GOT3 (cell line): Measurements from ENCODE around the gene WWOX.

Experiments used
- DNase-seq: peaks from one replicate; lab custom pipeline; 2025; ENCODE audit warnings: mixed read lengths; lab: John Stamatoyannopoulos, UW

Gene WWOX

DNA sequence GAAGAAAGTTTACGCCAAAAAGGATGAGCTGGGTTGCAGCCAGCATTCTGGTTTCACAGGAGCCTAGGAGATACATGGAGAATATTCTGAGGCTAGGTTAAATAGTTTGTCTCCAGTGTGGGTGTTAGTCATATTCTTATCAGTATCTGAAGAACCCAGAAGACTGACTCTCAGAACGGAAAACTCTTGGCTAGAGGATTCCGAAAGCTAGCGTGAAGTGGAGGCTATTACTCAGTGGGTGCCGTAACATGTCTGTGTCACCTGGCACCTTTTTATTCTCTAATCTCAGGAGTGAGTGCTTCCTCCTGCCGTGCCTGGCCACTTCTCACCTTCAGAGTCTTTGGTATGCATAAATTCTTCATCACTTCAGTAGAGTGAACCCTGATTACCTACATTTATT is 199.5 kb downstream of the WWOX start:
- DNase-seq, result no peak

- DNase-seq, result no peak
Measured at GRCh38 chr16:78300469-78300868, 201.0 kb downstream of the WWOX start.

DNA sequence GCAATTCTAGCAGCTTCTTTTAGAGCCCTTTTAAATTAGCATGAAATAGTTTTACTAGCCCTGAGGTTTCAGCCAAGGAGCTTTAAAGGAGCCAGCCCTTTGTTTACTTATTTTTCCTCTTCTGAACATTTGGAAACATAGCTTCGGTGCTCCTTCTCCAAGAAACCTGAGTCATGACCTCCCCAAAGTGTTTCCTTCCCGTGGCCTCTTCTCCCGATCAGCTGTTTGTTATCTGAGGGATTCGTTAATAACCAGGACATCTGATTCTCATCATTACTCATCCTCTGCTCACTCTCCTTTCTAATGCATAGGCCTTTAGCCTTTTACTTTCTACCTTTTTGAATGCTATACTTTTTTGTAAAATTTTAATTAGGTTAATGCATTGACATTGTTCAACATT is 204.5 kb downstream of the WWOX start:
- DNase-seq, result no peak

GRCh38 chr16:78306361-78306760 is 206.9 kb downstream of the WWOX start:
- DNase-seq, result no peak

- DNase-seq, result no peak
Measured at GRCh38 chr16:78307824-78308528, 208.5 kb downstream of the WWOX start.

GRCh38 chr16:78309763-78310162 is 210.3 kb downstream of the WWOX start:
- no peak for DNase-seq

- no peak for DNase-seq
Measured at GRCh38 chr16:78310196-78310595, 210.7 kb downstream of the WWOX start.

- no peak for DNase-seq
Measured at GRCh38 chr16:78310990-78311561, 211.6 kb downstream of the WWOX start.

DNA sequence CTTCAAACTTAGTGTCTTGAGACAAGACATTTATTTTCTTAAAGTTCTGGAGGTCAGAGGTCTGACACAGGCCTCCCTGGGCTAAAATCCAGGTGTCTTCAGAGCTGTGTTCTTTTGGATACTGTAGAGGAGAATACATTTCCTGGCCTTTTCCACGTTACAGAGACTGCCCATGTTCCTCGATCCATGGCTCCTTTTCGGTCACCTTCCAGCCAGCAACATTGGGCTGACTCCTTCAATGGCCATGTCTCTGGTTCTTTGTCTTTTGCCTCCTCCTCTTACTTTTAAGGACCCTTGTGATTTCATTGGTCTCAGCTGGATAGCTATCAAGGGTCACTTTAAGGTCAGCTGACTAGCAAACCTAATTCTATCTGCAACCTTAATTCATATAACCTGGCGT is 212.4 kb downstream of the WWOX start:
- no peak for DNase-seq

DNA sequence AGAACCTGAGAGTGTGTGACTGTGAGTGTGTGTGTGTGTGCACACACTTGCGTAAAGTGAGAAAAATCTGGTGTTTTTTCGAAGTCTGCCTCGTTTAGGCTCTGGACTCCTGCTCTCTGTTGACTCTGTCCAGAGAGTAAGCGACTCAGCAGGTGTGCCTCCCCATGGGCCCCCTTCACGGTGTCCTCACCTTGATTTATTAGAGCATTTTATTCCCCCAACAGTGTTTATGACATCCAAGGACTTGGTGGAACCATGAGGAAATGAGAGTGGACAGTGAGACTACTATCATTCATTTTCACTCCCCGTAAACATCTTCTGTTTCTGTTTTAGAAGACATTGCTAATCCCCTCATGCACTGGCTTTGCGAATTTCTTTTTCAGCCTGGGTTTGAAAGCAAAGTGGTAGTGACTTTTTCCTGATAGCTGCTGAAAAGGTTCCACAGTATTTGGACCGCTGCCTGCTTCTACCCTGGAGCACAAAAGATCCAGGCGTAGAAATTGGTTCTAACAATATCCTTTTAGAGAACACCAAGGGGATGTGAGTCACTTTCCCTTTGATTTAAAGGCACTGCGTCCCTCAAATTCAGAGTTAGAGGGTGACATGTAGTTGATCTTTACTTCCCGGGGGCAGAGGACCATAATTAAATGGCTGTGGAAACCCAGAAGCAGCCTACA is 218.2 kb downstream of the WWOX start:
- DNase-seq, result no peak

DNA sequence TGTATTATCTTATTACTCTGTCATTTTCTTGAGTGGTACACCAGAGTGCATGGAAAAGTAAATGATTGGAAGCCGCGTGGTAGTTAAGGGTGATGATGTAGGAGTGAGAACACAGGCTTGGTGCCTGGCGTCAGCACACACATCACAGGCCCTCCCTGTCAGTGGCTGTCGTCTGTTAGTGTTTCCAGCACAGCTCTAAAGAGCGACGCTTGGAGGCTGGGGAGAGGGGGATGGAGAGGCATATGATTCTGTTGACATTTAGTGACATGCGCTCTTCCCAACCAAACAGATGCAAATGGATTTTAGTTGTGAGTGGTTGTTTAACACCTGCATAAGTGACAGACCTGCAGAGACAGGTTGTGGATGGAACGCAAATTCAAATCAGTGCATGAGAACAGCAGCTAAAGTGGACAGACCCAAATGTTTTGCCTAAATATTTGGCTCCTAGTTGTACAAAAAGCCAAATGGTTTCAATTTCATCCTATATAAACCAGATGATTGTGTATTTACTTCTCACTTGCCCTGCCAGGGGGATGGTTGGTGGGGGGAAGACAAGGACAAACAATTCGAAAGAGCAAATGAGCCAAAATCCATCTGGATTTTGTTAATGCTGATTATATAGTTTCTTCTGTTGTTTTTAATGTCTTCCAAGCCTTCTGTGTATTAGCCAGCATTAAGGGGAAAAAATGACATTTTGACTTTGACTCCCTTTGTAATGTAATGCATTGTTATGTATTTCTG is 222.3 kb downstream of the WWOX start:
- no peak for DNase-seq

- no peak for DNase-seq
Measured at GRCh38 chr16:78323315-78323714, 223.9 kb downstream of the WWOX start.

- DNase-seq, result no peak
Measured at GRCh38 chr16:78324649-78325285, 225.3 kb downstream of the WWOX start.

DNA sequence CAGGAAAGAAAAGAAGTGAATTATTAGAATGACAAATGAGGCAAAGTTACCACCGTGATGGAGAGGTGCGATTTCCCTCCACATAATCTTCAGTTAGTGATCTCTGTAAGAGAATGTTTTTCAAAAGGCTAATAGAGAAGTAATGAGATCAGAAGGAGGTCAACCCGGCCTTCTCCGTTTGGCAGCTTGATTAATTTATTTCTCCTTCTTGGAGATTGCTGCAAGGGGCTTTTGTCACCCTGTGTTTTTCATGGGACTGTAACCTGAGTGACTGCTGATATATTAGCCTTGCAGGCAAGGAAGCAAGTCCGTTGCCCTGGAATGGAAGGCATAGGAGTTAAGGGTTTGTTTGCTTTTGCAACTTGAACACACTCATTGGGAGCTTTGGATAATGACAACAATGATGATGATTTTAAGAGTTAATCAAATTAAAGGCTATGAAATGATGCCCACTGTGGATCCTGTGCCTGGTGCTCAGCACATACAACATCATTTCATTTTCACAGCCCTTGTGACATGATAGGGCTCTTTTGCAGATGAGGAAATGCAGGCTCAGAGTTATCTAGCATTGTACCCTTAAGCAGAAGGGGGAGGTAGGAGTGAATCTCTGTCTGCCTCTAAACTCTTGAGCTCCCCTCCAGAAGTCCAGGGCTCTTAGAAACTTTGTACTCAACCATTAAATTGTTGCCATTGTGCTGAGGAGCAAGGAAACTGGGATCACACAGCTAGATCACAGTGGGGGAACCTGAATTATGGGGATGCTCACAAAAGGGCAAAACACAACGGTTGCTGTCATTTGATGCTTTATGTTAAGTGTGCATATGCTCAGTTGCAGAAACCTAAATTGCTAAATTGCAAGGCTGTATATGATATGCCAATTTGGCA is 226.3 kb downstream of the WWOX start:
- no peak for DNase-seq

GRCh38 chr16:78326731-78327130 is 227.3 kb downstream of the WWOX start:
- no peak for DNase-seq

- DNase-seq, result no peak
Measured at GRCh38 chr16:78331731-78332130, 232.3 kb downstream of the WWOX start.

DNA sequence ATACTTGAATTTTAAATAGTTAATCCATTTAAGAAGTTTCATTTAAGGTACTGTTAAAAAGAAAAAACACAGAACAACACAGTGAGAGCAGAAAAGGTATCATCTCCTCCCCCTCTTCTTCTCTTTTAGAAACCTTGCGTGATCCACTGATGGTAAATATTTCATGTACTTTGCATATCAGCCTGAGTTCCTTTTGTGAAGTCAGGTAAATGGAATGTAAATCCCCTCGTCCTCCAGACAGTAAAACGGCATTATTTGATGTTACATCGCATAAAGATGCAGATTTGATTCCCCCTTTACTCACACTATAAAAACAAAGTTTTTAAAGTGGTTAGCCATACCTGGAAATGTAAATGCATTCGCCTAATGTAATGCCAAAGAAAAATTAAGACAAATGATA is 234.4 kb downstream of the WWOX start:
- no peak for DNase-seq

DNA sequence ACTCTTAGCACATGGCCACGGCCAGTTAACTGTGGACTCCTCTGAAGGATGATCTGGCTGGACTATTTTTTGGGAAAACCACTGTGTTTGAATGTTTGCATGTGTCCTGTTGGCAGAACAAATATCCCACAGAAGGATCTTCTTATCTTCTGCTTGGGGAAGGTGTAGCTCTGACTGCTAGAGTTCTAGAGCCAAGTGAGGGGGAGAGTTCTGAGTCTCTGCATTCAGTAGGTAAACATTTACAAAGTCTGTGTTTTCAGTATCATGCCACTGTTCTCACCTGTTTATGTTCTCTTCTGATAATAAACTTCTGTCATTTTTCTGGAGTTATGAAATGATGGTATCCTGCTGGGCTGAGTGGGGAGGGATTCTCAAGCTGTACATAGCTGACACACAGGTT is 241.1 kb downstream of the WWOX start:
- DNase-seq, result no peak

DNA sequence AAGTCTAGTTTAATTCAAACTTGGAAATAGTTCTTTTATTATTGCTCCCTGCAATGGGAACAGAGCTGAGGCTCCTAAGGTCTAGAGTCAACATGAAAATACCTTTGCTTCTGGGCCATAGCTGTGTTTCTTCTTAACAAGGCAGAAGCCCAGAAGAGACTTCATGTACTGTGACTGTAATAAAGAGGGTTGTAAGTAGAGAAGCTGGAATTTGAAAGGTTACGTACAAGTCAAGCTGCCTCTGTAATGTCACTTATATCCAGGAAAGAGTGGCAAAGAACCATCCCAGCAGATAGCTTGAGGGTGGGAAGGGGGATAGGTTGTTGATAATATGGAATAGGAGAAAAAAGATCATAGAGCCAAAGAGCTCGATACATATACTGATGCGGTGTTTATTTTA is 248.6 kb downstream of the WWOX start:
- DNase-seq, result no peak

- no peak for DNase-seq
Measured at GRCh38 chr16:78348886-78349285, 249.4 kb downstream of the WWOX start.

- no peak for DNase-seq
Measured at GRCh38 chr16:78352184-78352583, 252.7 kb downstream of the WWOX start.
